Measurements from ENCODE around the gene PAXX.

Gene PAXX

DNA sequence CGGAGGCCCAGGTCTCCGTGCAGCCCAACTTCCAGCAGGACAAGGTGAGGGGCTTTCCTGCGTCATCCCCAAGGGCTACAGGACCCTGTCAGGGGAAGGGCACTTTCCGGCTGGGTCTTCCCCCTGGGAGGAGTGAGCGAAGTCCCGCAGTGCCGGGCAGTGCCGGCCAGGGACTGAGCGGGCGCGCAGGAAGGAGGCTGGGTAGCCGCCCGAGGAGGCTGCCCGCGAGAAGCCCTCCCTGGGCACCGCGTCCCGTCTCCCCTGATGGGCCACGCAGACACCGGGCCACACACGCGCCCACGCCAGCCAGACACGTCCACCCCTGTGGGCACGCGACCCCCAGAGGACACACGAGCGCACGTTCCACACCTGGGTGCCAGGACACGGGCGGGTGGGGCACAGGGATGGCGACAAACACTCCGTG lies 14.6 kb upstream of the PAXX start:
- no peak for DNase-seq (ENCODE audit: low read depth in 2 of 2)
- peak overlapping the region; percentile 50 to 60 for H3K4me3 ChIP-seq (replicated peaks in 1 of 2; ENCODE audit: low read depth in 2 of 2, low read length in 2 of 2)
- TF ChIP-seq, protein P1, sequence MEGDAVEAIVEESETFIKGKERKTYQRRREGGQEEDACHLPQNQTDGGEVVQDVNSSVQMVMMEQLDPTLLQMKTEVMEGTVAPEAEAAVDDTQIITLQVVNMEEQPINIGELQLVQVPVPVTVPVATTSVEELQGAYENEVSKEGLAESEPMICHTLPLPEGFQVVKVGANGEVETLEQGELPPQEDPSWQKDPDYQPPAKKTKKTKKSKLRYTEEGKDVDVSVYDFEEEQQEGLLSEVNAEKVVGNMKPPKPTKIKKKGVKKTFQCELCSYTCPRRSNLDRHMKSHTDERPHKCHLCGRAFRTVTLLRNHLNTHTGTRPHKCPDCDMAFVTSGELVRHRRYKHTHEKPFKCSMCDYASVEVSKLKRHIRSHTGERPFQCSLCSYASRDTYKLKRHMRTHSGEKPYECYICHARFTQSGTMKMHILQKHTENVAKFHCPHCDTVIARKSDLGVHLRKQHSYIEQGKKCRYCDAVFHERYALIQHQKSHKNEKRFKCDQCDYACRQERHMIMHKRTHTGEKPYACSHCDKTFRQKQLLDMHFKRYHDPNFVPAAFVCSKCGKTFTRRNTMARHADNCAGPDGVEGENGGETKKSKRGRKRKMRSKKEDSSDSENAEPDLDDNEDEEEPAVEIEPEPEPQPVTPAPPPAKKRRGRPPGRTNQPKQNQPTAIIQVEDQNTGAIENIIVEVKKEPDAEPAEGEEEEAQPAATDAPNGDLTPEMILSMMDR (IDR thresholded peaks at IDR 0.05; ENCODE audit: low read depth, low read length), result no peak

GRCh38 chr9:136978073-136978864 lies 14.0 kb upstream of the PAXX start:
- TF ChIP-seq, protein P1 (IDR thresholded peaks at IDR 0.05; ENCODE audit: low read depth, low read length), result no peak
- peak; percentile 52 to 76 for DNase-seq (ENCODE audit: low read depth in 2 of 2)
- H3K4me3 ChIP-seq (replicated peaks in 1 of 2; ENCODE audit: low read depth in 2 of 2, low read length in 2 of 2), result peak overlapping the region; percentile 50 to 60

DNA sequence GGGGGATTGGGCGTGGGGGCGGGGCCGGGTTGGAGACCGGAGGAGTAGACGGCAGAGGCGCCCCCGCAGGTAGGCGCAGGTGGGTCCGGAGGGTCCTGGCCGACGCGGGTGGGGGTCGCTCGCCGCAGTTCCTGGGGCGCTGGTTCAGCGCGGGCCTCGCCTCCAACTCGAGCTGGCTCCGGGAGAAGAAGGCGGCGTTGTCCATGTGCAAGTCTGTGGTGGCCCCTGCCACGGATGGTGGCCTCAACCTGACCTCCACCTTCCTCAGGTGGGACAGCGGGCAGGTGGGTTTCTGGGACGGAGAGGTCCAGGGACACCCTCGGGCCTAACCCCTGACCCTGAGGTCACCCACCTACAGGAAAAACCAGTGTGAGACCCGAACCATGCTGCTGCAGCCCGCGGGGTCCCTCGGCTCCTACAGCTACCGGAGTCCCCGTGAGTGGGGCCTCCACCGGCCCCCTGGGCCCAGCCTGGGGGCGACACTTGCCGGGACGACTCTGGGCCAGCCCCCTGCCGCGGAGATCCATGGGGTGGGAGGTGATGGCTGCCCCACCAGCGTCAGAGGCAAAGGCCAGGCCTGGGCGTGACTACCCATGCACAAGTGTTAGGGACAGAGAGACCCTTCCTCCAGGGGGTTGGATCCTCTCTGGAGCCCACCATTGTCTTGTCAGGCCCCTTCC lies 13.2 kb upstream of the PAXX start:
- H3K4me3 ChIP-seq (replicated peaks in 1 of 2; ENCODE audit: low read depth in 2 of 2, low read length in 2 of 2), result no peak overlapping the region
- TF ChIP-seq, protein P1 (IDR thresholded peaks at IDR 0.05; ENCODE audit: low read depth, low read length), result no peak
- no peak for DNase-seq (ENCODE audit: low read depth in 2 of 2)

- no peak overlapping the region for H3K4me3 ChIP-seq (replicated peaks in 1 of 2; ENCODE audit: low read depth in 2 of 2, low read length in 2 of 2)
- TF ChIP-seq, protein P1 (IDR thresholded peaks at IDR 0.05; ENCODE audit: low read depth, low read length), result no peak
- DNase-seq (ENCODE audit: low read depth in 2 of 2), result no peak
These were observed 12.2 kb upstream of the PAXX start for GRCh38 chr9:136979769-136980587.

DNA sequence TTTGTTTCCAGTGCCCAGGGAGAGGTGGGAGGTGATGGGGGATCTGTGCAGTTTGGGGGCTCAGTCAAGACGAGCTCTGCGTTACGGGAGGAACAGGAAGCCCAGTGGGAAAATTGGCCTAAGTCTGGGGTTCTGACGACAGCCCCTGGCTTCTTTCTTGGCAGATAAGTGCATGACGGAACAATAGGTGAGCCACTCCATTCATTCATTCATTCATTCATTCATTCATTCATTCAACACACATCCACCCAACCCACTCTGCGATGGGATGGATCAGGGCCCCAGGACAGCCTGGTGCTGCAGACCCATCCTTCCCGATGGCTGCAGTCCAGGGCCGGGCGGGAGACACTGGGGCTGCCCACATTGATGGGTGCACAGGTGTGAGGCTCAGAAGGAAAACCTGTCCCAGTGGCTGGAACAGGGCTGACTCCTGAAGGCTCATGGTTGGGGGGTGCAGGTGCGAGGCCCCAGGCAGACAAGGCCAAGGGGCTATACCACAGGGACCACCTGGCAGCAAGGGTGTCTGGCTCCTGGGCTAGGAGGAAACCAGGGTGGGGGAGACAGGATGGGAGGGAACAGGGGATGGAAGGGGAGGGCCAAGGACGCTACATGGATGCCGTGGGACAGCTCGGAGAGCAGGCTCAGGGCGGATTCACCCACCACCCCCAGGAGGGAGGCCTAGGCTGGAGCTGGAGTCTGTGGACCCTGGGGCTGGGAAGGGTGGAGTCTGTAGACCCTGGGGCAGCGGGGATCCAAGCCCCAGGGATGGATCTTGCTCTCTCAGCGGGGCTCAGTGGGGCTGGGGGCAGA lies 11.3 kb upstream of the PAXX start:
- TF ChIP-seq, protein P1 (IDR thresholded peaks at IDR 0.05; ENCODE audit: low read depth, low read length), result no peak
- H3K4me3 ChIP-seq (replicated peaks in 1 of 2; ENCODE audit: low read depth in 2 of 2, low read length in 2 of 2), result no peak overlapping the region
- DNase-seq (ENCODE audit: low read depth in 2 of 2), result no peak

All from cardiac fibroblast (primary cell).